Loucy (cell line): ENCODE measurements around the gene TTF2.

Experiments
- H2AFZ ChIP-seq: fragments of 200-600 bp; sonication (generic); 2 replicates; pipeline ENCODE4 v1.6.0; 2016; ENCODE audit warnings: antibody characterized with exemption, mild to moderate bottlenecking, low read length, moderate library complexity
- H3F3A ChIP-seq: fragments of 200-600 bp; 2 replicates; pipeline ENCODE4 v1.6.0; 2016; ENCODE audit warnings: antibody characterized with exemption, low read depth, mild to moderate bottlenecking
- H3K27me3 ChIP-seq: fragments of 200-600 bp; sonication (generic); 2 replicates; pipeline ENCODE4 v1.6.1; 2014; ENCODE audit warnings: low read length, mild to moderate bottlenecking; ENCODE audit not compliant: insufficient read depth, poor library complexity, severe bottlenecking
- H3K36me3 ChIP-seq: fragments of 200-600 bp; sonication (generic); 2 replicates; pipeline ENCODE4 v1.6.1; 2016; ENCODE audit warnings: low read length; ENCODE audit not compliant: insufficient read depth
- H3K4me1 ChIP-seq: fragments of 200-600 bp; sonication (generic); 2 replicates; pipeline ENCODE4 v1.5.1; 2014; ENCODE audit warnings: low read length, mild to moderate bottlenecking; ENCODE audit not compliant: insufficient read depth, poor library complexity, severe bottlenecking
- H3K4me2 ChIP-seq: fragments of 200-600 bp; sonication (generic); 2 replicates; pipeline ENCODE4 v1.6.0; 2014; ENCODE audit warnings: antibody characterized with exemption, low read length, low read depth, mild to moderate bottlenecking; ENCODE audit not compliant: poor library complexity, severe bottlenecking
- H3K4me3 ChIP-seq: fragments of 200-600 bp; sonication (generic); 2 replicates; pipeline ENCODE4 v1.5.1; 2014; ENCODE audit warnings: low read length, mild to moderate bottlenecking, mixed read lengths; ENCODE audit not compliant: poor library complexity, severe bottlenecking
- H3K79me2 ChIP-seq: fragments of 200-600 bp; sonication (generic); 2 replicates; pipeline ENCODE4 v1.6.1; 2014; ENCODE audit warnings: low read length; ENCODE audit not compliant: insufficient read depth
- H3K9ac ChIP-seq: fragments of 200-600 bp; sonication (generic); 2 replicates; pipeline ENCODE4 v1.6.0; 2014; ENCODE audit warnings: mild to moderate bottlenecking, low read depth, low read length, moderate library complexity; ENCODE audit not compliant: poor library complexity, severe bottlenecking
- H3K9me2 ChIP-seq: fragments of 200-600 bp; sonication (generic); replicated peaks from 2 replicates; pipeline ENCODE4 v1.6.1; 2016; ENCODE audit warnings: low read depth, low read length, mixed read lengths
- H3K9me3 ChIP-seq: fragments of 200-600 bp; sonication (generic); 2 replicates; pipeline ENCODE4 v1.6.1; 2014; ENCODE audit warnings: mild to moderate bottlenecking, antibody characterized with exemption, low read length, low read depth; ENCODE audit not compliant: insufficient read depth
- H4K20me1 ChIP-seq: fragments of 200-600 bp; sonication (generic); 2 replicates; pipeline ENCODE4 v1.6.0; 2014; ENCODE audit warnings: antibody characterized with exemption, low read length, mild to moderate bottlenecking; ENCODE audit not compliant: insufficient read depth, poor library complexity, severe bottlenecking
- CTCF ChIP-seq: fragments of 200-600 bp; sonication (generic); conservative IDR thresholded peaks from 2 replicates; pipeline ENCODE4 v1.5.1; 2014; ENCODE audit warnings: mild to moderate bottlenecking, antibody characterized with exemption, low read length
- EZH2phosphoT487 ChIP-seq: fragments of 200-600 bp; IDR thresholded peaks from 2 replicates; pipeline ENCODE4 v1.6.1; 2018; ENCODE audit warnings: antibody characterized with exemption, mild to moderate bottlenecking, moderate library complexity, borderline replicate concordance

Gene TTF2

GRCh38 chr1:117094841-117095604, 34.9 kb downstream of the TTF2 start:
- H3K9me2 ChIP-seq = no peaks in the 10 kb centered on the region
- no peak for TF ChIP-seq EZH2phosphoT487
- no peak overlapping the region for H2AFZ ChIP-seq
- peaks cover 90% of the 10 kb centered on the region; the same call in 1 of the 2 replicates for H3K36me3 ChIP-seq
- H3K9ac ChIP-seq = no peak overlapping the region
- no peaks in the 10 kb centered on the region for H4K20me1 ChIP-seq
- no peaks in the 10 kb centered on the region for H3F3A ChIP-seq
- H3K4me1 ChIP-seq = peaks cover 6% of the 10 kb centered on the region
- H3K79me2 ChIP-seq = no peaks in the 10 kb centered on the region
- no peak overlapping the region for H3K4me3 ChIP-seq
- no peak overlapping the region for H3K4me2 ChIP-seq
- H3K27me3 ChIP-seq = no peaks in the 10 kb centered on the region
- no peaks in the 10 kb centered on the region for H3K9me3 ChIP-seq

- H3K4me1 ChIP-seq = peaks cover 6% of the 10 kb centered on the region
- TF ChIP-seq CTCF (no peak), EZH2phosphoT487 (no peak)
- no peaks in the 10 kb centered on the region for H3K9me2 ChIP-seq
- no peaks in the 10 kb centered on the region for H4K20me1 ChIP-seq
- H2AFZ ChIP-seq = no peak overlapping the region
- H3K4me3 ChIP-seq = no peak overlapping the region
- no peaks in the 10 kb centered on the region for H3K27me3 ChIP-seq
- no peaks in the 10 kb centered on the region for H3F3A ChIP-seq
- H3K9ac ChIP-seq = no peak overlapping the region
- no peaks in the 10 kb centered on the region for H3K9me3 ChIP-seq
- H3K79me2 ChIP-seq = no peaks in the 10 kb centered on the region
- H3K36me3 ChIP-seq = peaks cover 88% of the 10 kb centered on the region; the same call in 1 of the 2 replicates
- no peak overlapping the region for H3K4me2 ChIP-seq
Observed at GRCh38 chr1:117096951-117097408, 36.9 kb downstream of the TTF2 start.

DNA sequence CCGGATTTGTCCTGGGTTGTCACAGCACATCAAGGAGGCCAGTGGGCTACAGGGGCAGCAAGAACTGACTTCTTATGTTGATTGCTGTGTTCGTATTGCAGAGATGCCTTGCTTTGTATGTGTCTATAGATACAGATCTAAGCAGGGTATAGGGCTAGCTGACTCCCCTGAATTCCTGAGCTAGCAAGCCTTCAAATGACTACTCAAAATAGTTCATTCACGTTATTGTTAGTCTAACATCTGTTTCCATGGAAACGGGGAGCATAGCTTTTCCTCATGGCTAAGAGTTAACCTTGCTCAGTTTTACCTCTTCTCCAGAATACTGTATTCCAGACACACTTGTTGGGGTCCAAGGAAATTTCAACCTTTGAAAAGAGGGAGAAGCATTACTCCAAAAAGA, 37.3 kb downstream of the TTF2 start:
- Histone ChIP-seq H3K9me3 (no peaks in the 10 kb centered on the region), H3K36me3 (peaks cover 88% of the 10 kb centered on the region; the same call in 1 of the 2 replicates), H3F3A (no peaks in the 10 kb centered on the region), H3K9me2 (no peaks in the 10 kb centered on the region), H3K79me2 (no peaks in the 10 kb centered on the region), H4K20me1 (no peaks in the 10 kb centered on the region), H2AFZ (no peak overlapping the region), H3K27me3 (no peaks in the 10 kb centered on the region), H3K4me1 (peaks cover 6% of the 10 kb centered on the region), H3K9ac (no peak overlapping the region), H3K4me3 (no peak overlapping the region), H3K4me2 (no peak overlapping the region)
- TF ChIP-seq CTCF = no peak
- TF ChIP-seq EZH2phosphoT487 = no peak
